GM21447 (cell line): ENCODE data around the gene HMHB1.

ENCODE experiments used
- ATAC-seq: cut with Tn5 transposase; IDR thresholded peaks from one replicate; pipeline ENCODE4 v1.9.1; 2021; ENCODE audit not compliant: unreplicated experiment

The HMHB1 gene

GRCh38 chr5:143865426-143866025 lies 53.6 kb downstream of the HMHB1 start:
- ATAC-seq: no peak
